Middle frontal gyrus (tissue), 1 donor: ENCODE measurements around the gene MX1.

Source experiments
- DNase-seq: peaks from one replicate; pipeline ENCODE4 v3.0.0-alpha.2; 2015; ENCODE audit warnings: low spot score; ENCODE audit errors: extremely low spot score

The MX1 gene

GRCh38 chr21:41425954-41426675 lies at the start of gene MX1:
Gene MX1 (plus strand): TSS chr21:41426239. CDS start chr21:41432071, 5,832 bp downstream.
- no peak for DNase-seq

- DNase-seq: no peak
Observed at GRCh38 chr21:41377715-41378114, 48.3 kb upstream of the MX1 start.

GRCh38 chr21:41378849-41379248 lies 47.2 kb upstream of the MX1 start:
- no peak for DNase-seq

- DNase-seq: no peak
Observed at GRCh38 chr21:41379901-41380300, 46.1 kb upstream of the MX1 start.

GRCh38 chr21:41381731-41382130 lies 44.3 kb upstream of the MX1 start:
- DNase-seq: no peak

GRCh38 chr21:41387042-41387819 lies 38.8 kb upstream of the MX1 start:
- no peak for DNase-seq

GRCh38 chr21:41387824-41388223 lies 38.2 kb upstream of the MX1 start:
- no peak for DNase-seq

- DNase-seq: no peak
Observed at GRCh38 chr21:41388259-41388658, 37.8 kb upstream of the MX1 start.

- no peak for DNase-seq
Observed at GRCh38 chr21:41390043-41390639, 35.9 kb upstream of the MX1 start.

GRCh38 chr21:41393876-41394465 lies 32.1 kb upstream of the MX1 start:
- DNase-seq: no peak

- DNase-seq: no peak
Observed at GRCh38 chr21:41396558-41397075, 29.4 kb upstream of the MX1 start.

GRCh38 chr21:41397471-41397891 lies 28.6 kb upstream of the MX1 start:
- DNase-seq: no peak

- DNase-seq: no peak
Observed at GRCh38 chr21:41398251-41398650, 27.8 kb upstream of the MX1 start.

GRCh38 chr21:41398831-41399230 lies 27.2 kb upstream of the MX1 start:
- no peak for DNase-seq

GRCh38 chr21:41399246-41399800 lies 26.7 kb upstream of the MX1 start:
- no peak for DNase-seq

- no peak for DNase-seq
Observed at GRCh38 chr21:41402231-41402630, 23.8 kb upstream of the MX1 start.

GRCh38 chr21:41402796-41403195 lies 23.2 kb upstream of the MX1 start:
- DNase-seq: no peak

GRCh38 chr21:41403331-41403730 lies 22.7 kb upstream of the MX1 start:
- no peak for DNase-seq

GRCh38 chr21:41403966-41404365 lies 22.1 kb upstream of the MX1 start:
- no peak for DNase-seq

GRCh38 chr21:41405321-41405720 lies 20.7 kb upstream of the MX1 start:
- DNase-seq: no peak

- DNase-seq: no peak
Observed at GRCh38 chr21:41406340-41406739, 19.7 kb upstream of the MX1 start.
